Memory B cell (primary cell): ENCODE data around the gene FARSB.
"Not testable (repeated sequence)": the region's sequence is repeated elsewhere in the genome, so short reads cannot be mapped to it uniquely, and the experiment has no call there.

Experiments
- ATAC-seq: fragments of 150-1000 bp; cut with Tn5 transposase; 2 replicates; pipeline ENCODE4 v1.10.0; 2021; ENCODE audit warnings: low read depth, mild to moderate bottlenecking, moderate library complexity
- DNase-seq, 2 donors: peaks; one replicate each; pipeline ENCODE4 v3.0.0; 2022; ENCODE audit warnings: low spot score in 2 of 2
- H3K27ac Mint-ChIP-seq: one replicate; pipeline ENCODE4 v1.8.0; 2022; ENCODE audit warnings: mild to moderate bottlenecking, moderate library complexity, mixed read lengths
- H3K27me3 Mint-ChIP-seq: one replicate; pipeline ENCODE4 v1.8.0; 2022; ENCODE audit warnings: mixed read lengths
- H3K36me3 Mint-ChIP-seq: one replicate; pipeline ENCODE4 v1.8.0; 2022; ENCODE audit warnings: mild to moderate bottlenecking, mixed read lengths
- H3K4me1 Mint-ChIP-seq: one replicate; pipeline ENCODE4 v1.8.0; 2022; ENCODE audit warnings: mixed read lengths
- H3K4me3 Mint-ChIP-seq: one replicate; pipeline ENCODE4 v1.8.0; 2022; ENCODE audit warnings: mild to moderate bottlenecking, moderate library complexity, mixed read lengths
- H3K9me3 Mint-ChIP-seq: one replicate; pipeline ENCODE4 v1.8.0; 2022; ENCODE audit warnings: mixed read lengths

FARSB gene

DNA sequence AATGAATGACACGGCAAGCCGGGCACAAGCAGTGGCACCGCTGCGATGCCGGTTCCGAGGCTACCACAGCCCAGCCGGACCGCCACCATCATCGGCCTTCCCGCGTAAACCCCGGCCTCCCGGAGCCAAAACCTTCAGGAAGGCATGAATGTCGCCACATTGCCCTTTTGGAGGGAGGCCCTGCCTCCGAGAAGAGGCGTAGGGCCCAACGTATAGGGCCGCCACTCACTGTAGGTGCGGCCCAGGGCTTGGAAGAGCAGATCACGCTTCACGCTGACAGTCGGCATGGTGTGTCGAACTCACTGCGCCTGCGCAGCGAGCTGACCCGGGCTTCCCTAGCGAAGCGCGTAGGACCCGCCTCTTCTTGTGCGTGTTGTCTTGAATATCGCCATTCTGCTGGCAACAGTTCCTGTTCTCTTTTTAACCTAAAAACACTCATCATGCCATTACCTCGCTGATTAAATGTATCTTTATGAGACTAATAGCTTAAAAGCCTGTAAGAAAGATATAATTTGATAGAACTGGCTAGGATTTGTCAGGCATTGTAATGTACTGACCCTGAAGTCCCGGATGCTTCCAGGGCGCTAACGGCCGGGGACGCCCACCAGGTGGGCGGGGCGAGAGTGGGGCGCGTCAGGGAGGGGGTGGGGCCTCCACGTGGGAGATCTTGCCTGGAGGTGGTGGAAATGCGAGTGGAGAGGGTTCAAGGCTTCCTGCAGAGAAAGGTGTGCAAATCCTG is at the start of gene FARSB:
Gene FARSB, minus strand, starts transcription at position 306 of the 739 bp plus-strand sequence. Its CDS starts 19 bp downstream, at position 287.
- peak; percentile 83 to 91 for DNase-seq
- Mint-ChIP-seq H3K27ac (peak within 1 kb of the TSS; percentile 100), H3K4me1 (peaks cover 28% of the 10 kb centered on the region), H3K27me3 (no peaks in the 10 kb centered on the region), H3K36me3 (no peaks in the 10 kb centered on the region), H3K4me3 (peak within 1 kb of the TSS; percentile 92), H3K9me3 (no peaks in the 10 kb centered on the region)
- ATAC-seq = peak; percentile 90

DNA sequence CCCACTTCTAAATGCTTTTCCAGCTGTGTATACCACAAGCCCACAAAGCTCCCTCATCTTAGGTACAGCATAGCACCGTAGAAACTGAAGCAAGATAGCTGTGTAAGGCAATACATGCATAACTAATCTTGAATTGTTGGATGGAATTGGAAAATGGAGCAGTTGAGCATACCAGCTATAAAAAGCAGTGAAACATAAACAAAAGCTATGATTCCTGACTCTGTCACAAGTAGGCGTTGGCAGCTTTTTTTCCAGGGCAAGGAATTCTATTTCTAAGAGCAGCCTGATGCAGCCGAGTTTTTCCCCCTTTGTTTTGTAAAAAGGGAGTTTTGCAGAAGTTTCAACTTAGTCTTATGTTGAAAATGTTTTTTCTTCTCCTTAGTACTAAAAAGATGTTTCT is 48.0 kb upstream of the FARSB start:
- Mint-ChIP-seq H3K4me3 (no peak overlapping the region), H3K4me1 (peaks cover 8% of the 10 kb centered on the region), H3K27ac (no peak overlapping the region), H3K9me3 (no peaks in the 10 kb centered on the region), H3K36me3 (peaks cover 2% of the 10 kb centered on the region), H3K27me3 (peaks cover 23% of the 10 kb centered on the region)
- no peak for DNase-seq
- no peak for ATAC-seq

DNA sequence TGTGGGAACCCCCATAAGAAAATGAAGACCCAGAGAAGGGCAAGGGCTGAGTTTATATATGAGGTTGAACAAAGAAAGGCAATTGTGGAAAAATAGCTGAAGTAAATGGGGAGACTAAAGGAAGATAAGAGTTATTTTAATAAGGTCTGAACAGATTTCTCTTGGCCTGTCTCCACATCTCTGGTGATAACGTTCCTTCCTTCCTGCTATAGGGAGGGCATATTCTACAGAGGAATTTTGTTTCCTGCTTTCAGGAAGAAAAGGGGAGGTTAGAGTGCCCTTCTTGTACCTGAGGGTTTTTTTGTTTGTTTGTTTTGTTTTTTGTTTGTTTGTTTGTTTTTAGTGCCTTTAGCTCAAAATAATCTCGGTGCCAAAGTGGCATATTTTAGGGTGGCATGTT is 47.2 kb upstream of the FARSB start:
- no peak for ATAC-seq

DNA sequence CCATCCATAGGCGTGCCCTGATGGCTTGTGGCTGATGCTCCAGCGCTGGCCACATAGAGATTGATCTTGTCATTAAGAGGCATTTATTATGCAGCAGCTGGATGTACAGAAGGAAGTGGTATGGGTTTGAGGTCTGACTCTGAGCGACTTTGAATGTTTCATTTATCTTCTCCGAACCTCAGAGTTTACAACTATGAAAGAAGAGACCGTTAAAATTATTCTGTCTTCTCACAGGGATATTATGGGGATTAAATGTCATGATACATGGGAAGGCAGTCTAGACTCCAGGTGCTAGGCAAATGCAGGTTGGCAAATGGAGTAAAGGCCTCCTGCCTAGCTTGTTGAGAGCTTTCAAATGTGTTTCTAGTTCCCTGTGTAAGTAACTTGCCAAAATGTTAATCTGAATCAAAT is 45.8 kb upstream of the FARSB start:
- DNase-seq (no peak), ATAC-seq (no peak)
- Mint-ChIP-seq H3K9me3 (no peaks in the 10 kb centered on the region), H3K36me3 (peaks cover 2% of the 10 kb centered on the region), H3K27ac (no peak overlapping the region), H3K27me3 (peaks cover 26% of the 10 kb centered on the region), H3K4me1 (peaks cover 4% of the 10 kb centered on the region), H3K4me3 (no peak overlapping the region)

More for the DNA sequence above, 47.2 kb upstream of the FARSB start:
- Mint-ChIP-seq H3K9me3 (no peaks in the 10 kb centered on the region), H3K27ac (no peak overlapping the region), H3K36me3 (peaks cover 2% of the 10 kb centered on the region), H3K27me3 (peaks cover 24% of the 10 kb centered on the region), H3K4me1 (peaks cover 8% of the 10 kb centered on the region), H3K4me3 (no peak overlapping the region)
- DNase-seq = no peak

- Mint-ChIP-seq H3K4me1 (peaks cover 4% of the 10 kb centered on the region), H3K36me3 (peaks cover 2% of the 10 kb centered on the region), H3K4me3 (no peak overlapping the region), H3K27me3 (peaks cover 26% of the 10 kb centered on the region), H3K9me3 (no peaks in the 10 kb centered on the region), H3K27ac (no peak overlapping the region)
- ATAC-seq (no peak), DNase-seq (no peak)
Measured at GRCh38 chr2:222701233-222701632, 45.3 kb upstream of the FARSB start.

- no peaks in the 10 kb centered on the region for H3K9me3 Mint-ChIP-seq
- no peak for DNase-seq
- no peak overlapping the region for H3K4me3 Mint-ChIP-seq
- no peak overlapping the region for H3K27ac Mint-ChIP-seq
- ATAC-seq = no peak
- peaks cover 4% of the 10 kb centered on the region for H3K4me1 Mint-ChIP-seq
- peaks cover 2% of the 10 kb centered on the region for H3K36me3 Mint-ChIP-seq
- H3K27me3 Mint-ChIP-seq = peaks cover 23% of the 10 kb centered on the region
Measured at GRCh38 chr2:222698276-222698675, 42.4 kb upstream of the FARSB start.

DNA sequence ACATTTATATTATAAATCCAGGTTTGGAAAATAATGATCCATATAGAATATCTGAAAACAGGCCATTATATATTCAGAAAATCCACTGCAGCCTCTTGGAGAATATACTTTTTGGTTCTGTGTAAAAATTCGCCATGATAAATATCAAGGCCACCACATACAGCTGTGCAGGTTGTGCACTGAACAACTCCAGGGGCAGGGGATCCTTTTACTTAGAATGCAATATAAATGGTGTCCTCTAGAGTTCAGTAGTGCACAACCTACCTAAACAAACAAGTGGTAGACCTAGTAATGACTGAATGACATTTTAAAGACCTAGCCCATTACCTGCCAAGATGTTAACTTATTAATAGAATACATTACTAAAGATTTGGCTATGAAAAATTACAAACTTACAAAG is 37.9 kb upstream of the FARSB start:
- Mint-ChIP-seq H3K9me3 (no peaks in the 10 kb centered on the region), H3K27me3 (peaks cover 15% of the 10 kb centered on the region), H3K4me3 (no peak overlapping the region), H3K36me3 (no peaks in the 10 kb centered on the region), H3K27ac (no peak overlapping the region), H3K4me1 (peaks cover 3% of the 10 kb centered on the region)
- DNase-seq (no peak), ATAC-seq (no peak)

- ATAC-seq, DNase-seq, H3K27ac Mint-ChIP-seq, H3K9me3 Mint-ChIP-seq, H3K4me1 Mint-ChIP-seq, H3K36me3 Mint-ChIP-seq, H3K4me3 Mint-ChIP-seq: not testable (repeated sequence)
- peaks cover 15% of the 10 kb centered on the region for H3K27me3 Mint-ChIP-seq
Measured at GRCh38 chr2:222693413-222693812, 37.5 kb upstream of the FARSB start.

GRCh38 chr2:222690564-222691200 is 34.8 kb upstream of the FARSB start:
- Mint-ChIP-seq H3K4me1 (peaks cover 3% of the 10 kb centered on the region), H3K27ac (no peak overlapping the region), H3K4me3 (no peak overlapping the region), H3K36me3 (no peaks in the 10 kb centered on the region), H3K9me3 (no peaks in the 10 kb centered on the region), H3K27me3 (peaks cover 14% of the 10 kb centered on the region)
- peak; percentile 99 for ATAC-seq
- DNase-seq = peak; percentile 73 to 79

DNA sequence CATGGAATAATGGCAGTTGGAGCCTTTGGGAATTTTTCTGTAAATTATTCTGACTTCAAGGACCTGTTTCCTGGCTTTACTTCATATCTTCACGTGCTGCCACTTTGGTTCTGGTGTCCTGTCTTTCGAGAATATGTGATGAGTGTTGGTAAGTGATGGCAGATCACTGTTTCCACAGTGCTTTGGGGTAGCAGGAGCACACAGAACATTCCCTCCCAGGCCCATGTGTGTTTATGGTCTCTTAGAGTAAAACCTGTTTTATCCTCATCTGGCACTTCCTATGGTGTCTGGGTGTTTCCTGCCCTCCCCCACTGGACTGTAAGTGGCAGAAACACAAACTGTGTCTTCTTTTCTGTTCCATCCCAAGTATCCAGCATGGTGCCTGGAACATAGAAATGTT is 33.4 kb upstream of the FARSB start:
- Mint-ChIP-seq H3K4me3 (no peak overlapping the region), H3K27me3 (peaks cover 14% of the 10 kb centered on the region), H3K9me3 (no peaks in the 10 kb centered on the region), H3K4me1 (peaks cover 3% of the 10 kb centered on the region), H3K36me3 (no peaks in the 10 kb centered on the region), H3K27ac (no peak overlapping the region)
- ATAC-seq = no peak
- no peak for DNase-seq

GRCh38 chr2:222688917-222689316 is 33.0 kb upstream of the FARSB start:
- Mint-ChIP-seq H3K4me1 (peaks cover 3% of the 10 kb centered on the region), H3K36me3 (no peaks in the 10 kb centered on the region), H3K9me3 (no peaks in the 10 kb centered on the region), H3K27me3 (peaks cover 13% of the 10 kb centered on the region), H3K4me3 (no peak overlapping the region), H3K27ac (no peak overlapping the region)
- DNase-seq (no peak), ATAC-seq (no peak)

DNA sequence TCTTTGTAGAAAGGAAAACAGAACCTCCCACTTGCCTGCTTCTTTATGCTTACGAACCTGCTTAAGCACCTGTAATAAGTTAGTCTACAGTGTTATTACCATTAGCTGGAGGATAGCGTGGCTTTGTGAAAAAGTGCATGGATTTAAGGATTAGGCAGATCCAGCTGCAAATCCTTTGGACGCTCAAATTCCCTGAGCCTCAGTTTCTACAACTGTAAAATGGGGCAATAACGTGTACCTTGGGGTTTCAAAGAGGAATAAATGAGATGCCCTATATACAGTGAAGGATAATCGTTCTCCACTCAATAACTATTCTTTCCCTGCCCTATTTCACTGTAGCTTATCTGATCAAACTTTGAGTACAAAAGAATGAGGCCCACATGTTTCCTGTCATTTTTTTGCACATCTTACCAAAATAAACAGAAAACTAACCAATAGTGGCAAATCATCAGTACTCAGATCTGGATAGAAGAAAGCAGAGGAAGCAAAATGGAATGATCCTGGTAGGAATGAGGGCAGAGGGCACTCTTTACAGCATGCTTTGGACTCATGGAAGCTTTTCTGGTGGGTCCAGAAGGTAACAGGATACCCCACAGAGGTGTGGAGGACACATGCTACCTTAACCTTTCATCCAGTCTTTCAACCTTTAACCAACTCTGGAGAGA is 30.3 kb upstream of the FARSB start:
- DNase-seq (no peak), ATAC-seq (no peak)
- Mint-ChIP-seq H3K36me3 (no peaks in the 10 kb centered on the region), H3K4me1 (peaks cover 3% of the 10 kb centered on the region), H3K27me3 (peaks cover 13% of the 10 kb centered on the region), H3K9me3 (no peaks in the 10 kb centered on the region), H3K4me3 (no peak overlapping the region), H3K27ac (no peak overlapping the region)

- Mint-ChIP-seq H3K27me3 (peaks cover 14% of the 10 kb centered on the region), H3K36me3 (no peaks in the 10 kb centered on the region), H3K4me1 (no peaks in the 10 kb centered on the region), H3K4me3 (no peak overlapping the region), H3K9me3 (no peaks in the 10 kb centered on the region), H3K27ac (no peak overlapping the region)
- ATAC-seq (no peak), DNase-seq (no peak)
Measured at GRCh38 chr2:222683805-222684204, 27.9 kb upstream of the FARSB start.

DNA sequence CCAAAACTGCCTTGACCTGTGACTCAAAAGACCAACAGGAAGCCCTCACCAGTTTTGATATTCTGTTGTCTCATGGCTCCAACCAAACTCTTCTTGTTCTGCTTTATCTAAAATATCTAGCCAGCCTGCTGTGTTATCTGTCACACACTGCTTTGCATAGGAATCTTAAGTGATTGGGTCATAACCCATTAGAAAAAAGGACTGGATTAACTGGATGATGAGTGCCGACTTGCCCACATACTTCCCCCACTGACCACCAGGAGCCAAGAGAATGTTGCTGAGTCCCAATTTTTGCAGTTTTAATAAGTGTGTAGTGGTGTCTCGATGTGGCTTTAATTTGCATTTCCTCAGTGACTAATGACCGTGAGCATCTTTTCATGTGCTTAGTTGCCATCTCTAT is 22.1 kb upstream of the FARSB start:
- DNase-seq (no peak), ATAC-seq (no peak)
- H3K4me3 Mint-ChIP-seq = no peak overlapping the region
- H3K36me3 Mint-ChIP-seq = no peaks in the 10 kb centered on the region
- H3K9me3 Mint-ChIP-seq = no peaks in the 10 kb centered on the region
- no peak overlapping the region for H3K27ac Mint-ChIP-seq
- peaks cover 3% of the 10 kb centered on the region for H3K4me1 Mint-ChIP-seq
- H3K27me3 Mint-ChIP-seq = peaks cover 28% of the 10 kb centered on the region
